ENCODE results near the gene ZNF705A. TPM values are rescaled to one million over a fixed set of nuclear protein-coding genes. Genes with fewer than 3 reads are reported as not detected.
"Not testable (repeated sequence)": the region's sequence is repeated elsewhere in the genome, so short reads cannot be mapped to it uniquely, and the experiment has no call there.

Gene ZNF705A
- total RNA-seq, 2 donors from 2014 or later, result not detected

DNA sequence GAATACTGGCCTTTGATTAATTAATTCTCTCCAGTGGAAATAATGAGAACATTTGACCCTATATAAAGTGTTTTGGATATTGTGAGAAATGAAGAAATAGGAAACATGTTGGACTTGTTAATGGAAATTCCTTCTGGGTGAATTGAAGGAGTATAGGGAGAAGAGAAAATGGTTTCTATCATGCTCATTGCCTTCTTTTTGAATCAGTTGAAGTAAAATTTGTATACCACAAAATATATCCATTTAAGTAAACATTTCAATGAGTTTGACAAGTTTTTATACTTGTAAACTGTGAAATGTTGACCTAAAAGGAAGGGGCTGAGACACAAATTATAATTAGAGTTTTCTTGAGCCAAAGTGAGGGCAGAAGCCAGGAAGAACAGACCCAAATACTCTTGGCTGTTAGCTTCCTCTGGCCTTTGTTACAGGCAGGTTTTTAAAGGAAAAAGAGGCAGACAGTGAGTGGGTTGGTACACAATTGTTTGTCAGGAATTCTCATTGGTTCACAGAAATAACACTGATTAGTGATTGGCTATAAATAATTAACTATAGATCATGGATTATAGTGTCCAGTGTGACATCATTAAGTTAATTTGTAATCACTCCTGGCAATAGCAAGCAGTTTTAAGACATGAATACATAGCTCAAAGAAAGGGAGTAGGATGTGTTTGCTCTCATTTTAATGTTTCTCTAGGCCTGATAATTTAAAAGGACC lies 826 bp downstream of the ZNF705A start:
- Mint-ChIP-seq H3K27ac (no peak overlapping the region), H3K4me3 (no peak overlapping the region), H3K9me3 (no peaks in the 10 kb centered on the region), H3K36me3 (ENCODE audit: low read depth) (no peaks in the 10 kb centered on the region), H3K4me1 (peaks cover 7% of the 10 kb centered on the region), H3K27me3 (no peaks in the 10 kb centered on the region)
- ATAC-seq (replicated peaks), result no peak

GRCh38 chr12:8172911-8173310 lies 16.1 kb downstream of the ZNF705A start:
- not testable (repeated sequence) for H3K4me3 Mint-ChIP-seq; H3K36me3 Mint-ChIP-seq (ENCODE audit: low read depth); H3K4me1 Mint-ChIP-seq; H3K27ac Mint-ChIP-seq; ATAC-seq (replicated peaks); H3K9me3 Mint-ChIP-seq; H3K27me3 Mint-ChIP-seq

- not testable (repeated sequence) for H3K36me3 Mint-ChIP-seq (ENCODE audit: low read depth); H3K27me3 Mint-ChIP-seq; H3K4me1 Mint-ChIP-seq; H3K9me3 Mint-ChIP-seq
- peak overlapping the region; percentile 75 for H3K4me3 Mint-ChIP-seq
- peak overlapping the region; percentile 53 for H3K27ac Mint-ChIP-seq
- peak; percentile 86 for ATAC-seq (replicated peaks)
Observed at GRCh38 chr12:8179989-8180585, 23.3 kb downstream of the ZNF705A start.

- not testable (repeated sequence) for ATAC-seq (replicated peaks); H3K27me3 Mint-ChIP-seq; H3K9me3 Mint-ChIP-seq; H3K4me1 Mint-ChIP-seq; H3K36me3 Mint-ChIP-seq (ENCODE audit: low read depth)
- Mint-ChIP-seq H3K4me3 (peak overlapping the region; percentile 75), H3K27ac (peak overlapping the region; percentile 48)
Observed at GRCh38 chr12:8181271-8181670, 24.5 kb downstream of the ZNF705A start.

- not testable (repeated sequence) for H3K36me3 Mint-ChIP-seq (ENCODE audit: low read depth); H3K27me3 Mint-ChIP-seq; H3K27ac Mint-ChIP-seq; H3K4me3 Mint-ChIP-seq; H3K9me3 Mint-ChIP-seq; ATAC-seq (replicated peaks); H3K4me1 Mint-ChIP-seq
Observed at GRCh38 chr12:8182923-8183322, 26.1 kb downstream of the ZNF705A start.

GRCh38 chr12:8183346-8183745 lies 26.5 kb downstream of the ZNF705A start:
- H3K4me3 Mint-ChIP-seq; ATAC-seq (replicated peaks); H3K4me1 Mint-ChIP-seq; H3K9me3 Mint-ChIP-seq; H3K27me3 Mint-ChIP-seq; H3K36me3 Mint-ChIP-seq (ENCODE audit: low read depth); H3K27ac Mint-ChIP-seq: not testable (repeated sequence)

DNA sequence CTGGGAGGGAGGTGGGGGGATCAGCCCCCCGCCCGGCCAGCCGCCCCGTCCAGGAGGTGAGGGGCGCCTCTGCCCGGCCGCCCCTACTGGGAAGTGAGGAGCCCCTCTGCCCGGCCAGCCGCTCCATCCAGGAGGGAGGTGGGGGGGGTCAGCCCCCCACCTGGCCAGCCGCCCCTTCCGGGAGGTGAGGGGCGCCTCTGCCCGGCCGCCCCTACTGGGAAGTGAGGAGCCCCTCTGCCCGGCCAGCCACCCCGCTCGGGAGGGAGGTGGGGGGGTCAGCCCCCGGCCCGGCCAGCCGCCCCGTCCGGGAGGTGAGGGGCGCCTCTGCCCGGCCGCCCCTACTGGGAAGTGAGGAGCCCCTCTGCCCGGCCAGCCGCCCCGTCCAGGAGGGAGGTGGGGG lies 27.4 kb downstream of the ZNF705A start:
- not testable (repeated sequence) for H3K27me3 Mint-ChIP-seq; H3K4me3 Mint-ChIP-seq; H3K27ac Mint-ChIP-seq; H3K9me3 Mint-ChIP-seq; H3K4me1 Mint-ChIP-seq; ATAC-seq (replicated peaks); H3K36me3 Mint-ChIP-seq (ENCODE audit: low read depth)

- H3K36me3 Mint-ChIP-seq (ENCODE audit: low read depth); ATAC-seq (replicated peaks); H3K27ac Mint-ChIP-seq; H3K4me3 Mint-ChIP-seq; H3K27me3 Mint-ChIP-seq; H3K4me1 Mint-ChIP-seq; H3K9me3 Mint-ChIP-seq: not testable (repeated sequence)
Observed at GRCh38 chr12:8188088-8188487, 31.3 kb downstream of the ZNF705A start.

DNA sequence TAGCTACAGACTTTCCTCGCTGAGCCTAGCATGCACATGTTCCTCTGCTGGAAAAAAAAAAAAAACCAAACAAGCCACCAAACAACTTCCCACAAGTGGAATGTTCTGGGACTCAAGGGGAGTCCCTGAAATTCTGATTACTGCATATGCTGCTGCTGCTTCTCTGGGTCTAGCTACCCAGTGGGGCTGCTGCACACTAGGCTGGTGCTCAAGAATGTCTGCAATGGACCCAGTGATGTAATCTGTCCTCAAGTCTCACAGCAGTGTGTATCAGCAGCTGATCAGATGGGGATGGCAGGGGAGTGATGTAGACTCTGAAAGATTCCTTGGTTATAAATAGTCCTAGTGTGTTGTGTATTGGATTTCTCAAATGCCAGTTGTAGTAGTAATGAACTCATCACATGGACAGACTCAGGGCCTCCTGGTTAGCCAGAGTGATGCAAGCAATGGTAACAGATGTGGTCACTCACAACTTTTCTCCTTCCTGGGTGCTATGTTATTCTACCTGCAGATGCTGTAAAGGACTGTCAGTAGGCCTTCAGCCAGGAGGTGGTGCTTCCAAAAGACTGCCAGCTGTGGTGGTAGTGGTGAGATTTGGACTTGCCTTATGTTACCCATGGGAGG lies 41.0 kb downstream of the ZNF705A start:
- H3K27ac Mint-ChIP-seq; H3K36me3 Mint-ChIP-seq (ENCODE audit: low read depth); ATAC-seq (replicated peaks); H3K9me3 Mint-ChIP-seq; H3K4me1 Mint-ChIP-seq; H3K4me3 Mint-ChIP-seq; H3K27me3 Mint-ChIP-seq: not testable (repeated sequence)

DNA sequence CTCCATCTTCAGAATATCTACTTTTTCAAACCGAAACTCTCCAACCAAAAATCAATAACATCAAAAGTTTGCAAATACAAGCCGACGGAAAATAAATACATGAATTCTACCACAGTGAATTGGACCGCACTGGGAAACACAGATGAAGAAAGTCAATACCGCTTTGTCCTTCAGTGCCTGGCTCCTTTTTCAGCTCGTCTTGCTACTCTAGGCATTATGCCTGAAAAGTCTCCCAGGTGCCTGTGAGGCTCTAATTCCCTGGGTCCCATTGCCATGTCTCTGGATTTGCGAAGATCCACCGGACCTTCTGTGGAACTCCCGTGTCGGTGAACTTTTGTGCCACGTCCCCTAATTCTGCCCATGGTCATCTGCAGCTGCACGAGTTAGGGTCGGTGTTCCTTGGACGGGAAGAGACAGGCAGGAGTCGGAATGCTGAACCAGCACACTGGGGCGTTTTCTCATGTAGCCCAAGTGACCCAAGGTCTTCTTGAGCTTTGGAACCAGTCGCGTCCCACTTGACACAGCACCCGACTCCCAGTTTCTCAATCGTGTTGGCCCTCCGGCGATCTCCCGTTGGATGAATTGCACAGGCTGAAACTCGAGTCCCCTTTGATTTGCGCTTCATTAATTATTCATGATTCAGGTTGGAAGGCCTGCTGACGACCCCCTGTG lies 62.0 kb downstream of the ZNF705A start:
- not testable (repeated sequence) for H3K4me3 Mint-ChIP-seq; H3K27ac Mint-ChIP-seq; H3K36me3 Mint-ChIP-seq (ENCODE audit: low read depth); H3K9me3 Mint-ChIP-seq; ATAC-seq (replicated peaks); H3K4me1 Mint-ChIP-seq; H3K27me3 Mint-ChIP-seq

GRCh38 chr12:8221375-8221774 lies 64.6 kb downstream of the ZNF705A start:
- H3K9me3 Mint-ChIP-seq; H3K27me3 Mint-ChIP-seq; H3K36me3 Mint-ChIP-seq (ENCODE audit: low read depth); H3K4me1 Mint-ChIP-seq; ATAC-seq (replicated peaks); H3K4me3 Mint-ChIP-seq; H3K27ac Mint-ChIP-seq: not testable (repeated sequence)

- not testable (repeated sequence) for ATAC-seq (replicated peaks); H3K27ac Mint-ChIP-seq; H3K4me3 Mint-ChIP-seq; H3K4me1 Mint-ChIP-seq; H3K27me3 Mint-ChIP-seq; H3K36me3 Mint-ChIP-seq (ENCODE audit: low read depth); H3K9me3 Mint-ChIP-seq
Observed at GRCh38 chr12:8221844-8222243, 65.0 kb downstream of the ZNF705A start.

GRCh38 chr12:8222303-8222702 lies 65.5 kb downstream of the ZNF705A start:
- not testable (repeated sequence) for H3K4me3 Mint-ChIP-seq; H3K9me3 Mint-ChIP-seq; H3K4me1 Mint-ChIP-seq; H3K27ac Mint-ChIP-seq; H3K27me3 Mint-ChIP-seq; ATAC-seq (replicated peaks); H3K36me3 Mint-ChIP-seq (ENCODE audit: low read depth)

DNA sequence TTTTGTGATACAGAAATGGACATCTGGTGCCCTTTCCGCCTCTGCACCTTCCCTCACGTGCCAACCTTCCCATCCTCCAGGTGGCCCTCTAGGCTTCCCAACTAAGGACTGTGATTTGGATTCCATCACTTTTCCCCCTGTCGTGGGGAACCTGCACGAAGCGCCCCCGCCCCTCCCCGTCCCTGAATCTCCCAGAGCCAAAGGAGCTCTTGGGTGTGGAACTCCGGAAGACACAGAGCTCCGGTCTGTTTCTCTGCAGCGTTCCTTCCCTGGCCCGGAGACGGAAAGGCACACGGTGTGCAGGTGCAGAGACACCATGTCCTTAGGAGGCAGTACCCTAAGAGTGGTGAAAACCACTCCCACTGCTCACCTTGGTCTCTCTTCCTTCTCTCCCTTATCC lies 66.8 kb downstream of the ZNF705A start:
- H3K27ac Mint-ChIP-seq; H3K4me3 Mint-ChIP-seq; ATAC-seq (replicated peaks); H3K27me3 Mint-ChIP-seq; H3K36me3 Mint-ChIP-seq (ENCODE audit: low read depth); H3K9me3 Mint-ChIP-seq; H3K4me1 Mint-ChIP-seq: not testable (repeated sequence)

DNA sequence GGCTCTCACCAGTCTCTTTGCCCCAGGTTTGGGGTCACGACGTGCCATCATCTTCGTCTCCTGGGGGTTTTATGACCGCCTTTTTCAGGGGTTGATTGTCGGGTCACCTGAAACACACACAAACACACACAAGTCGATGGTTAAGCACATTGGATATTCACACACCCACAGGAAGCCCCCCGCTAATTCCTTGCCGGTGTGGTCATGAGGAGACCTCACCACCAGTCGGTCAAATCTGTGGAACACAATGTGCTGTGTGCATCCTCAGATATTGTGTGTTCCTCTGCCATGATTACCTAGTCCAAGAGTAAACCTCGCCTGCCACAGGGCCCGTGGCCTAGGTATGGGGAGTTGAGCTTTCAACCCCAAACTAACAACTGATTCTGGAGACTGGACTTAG lies 68.0 kb downstream of the ZNF705A start:
- not testable (repeated sequence) for H3K27me3 Mint-ChIP-seq; H3K9me3 Mint-ChIP-seq; H3K4me3 Mint-ChIP-seq; H3K27ac Mint-ChIP-seq; H3K36me3 Mint-ChIP-seq (ENCODE audit: low read depth); ATAC-seq (replicated peaks); H3K4me1 Mint-ChIP-seq
